ENCODE measurements around the gene KIF13A.
"Not testable (repeated sequence)": the region's sequence is repeated elsewhere in the genome, so short reads cannot be mapped to it uniquely, and the experiment has no call there.

Gene KIF13A

DNA sequence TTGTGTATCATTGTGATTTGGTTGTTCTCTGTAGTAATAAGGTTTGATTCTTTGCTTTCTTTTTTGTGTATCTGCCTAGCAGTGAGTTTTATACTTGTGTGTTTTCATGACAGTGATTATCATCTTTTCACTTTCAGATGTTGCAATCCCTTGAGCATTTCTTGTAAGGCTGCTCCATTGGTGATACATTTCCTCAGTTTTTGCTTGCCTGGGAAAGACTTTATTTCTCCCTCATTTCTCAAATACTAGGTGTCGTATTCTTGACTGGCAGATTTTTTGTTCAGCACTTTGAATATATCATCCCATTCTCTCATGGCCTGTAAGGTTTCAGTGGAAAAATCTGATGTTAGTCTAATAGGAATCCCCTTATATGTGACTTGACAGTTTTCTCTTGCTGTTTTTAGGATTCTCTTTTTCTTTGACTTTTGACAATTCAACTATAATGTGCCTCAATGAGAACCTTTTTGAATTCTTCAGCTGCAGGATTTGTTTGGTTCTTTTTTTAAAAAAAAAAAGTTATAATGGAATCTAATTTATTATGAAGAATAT is 249.7 kb downstream of the KIF13A start:
- no peaks in the 10 kb centered on the region for H3K36me3 ChIP-seq (ENCODE audit: insufficient read depth, low read depth, low read length)
- no peak overlapping the region for H3K4me3 ChIP-seq (ENCODE audit: low read length)
- no peaks in the 10 kb centered on the region for H3K4me1 ChIP-seq (ENCODE audit: insufficient read depth, low read length)
- H3K27ac ChIP-seq (ENCODE audit: low read length), result no peak overlapping the region
- H3K27me3 ChIP-seq (ENCODE audit: insufficient read depth, low read length), result no peaks in the 10 kb centered on the region
- peaks cover 21% of the 10 kb centered on the region for H3K9me3 ChIP-seq (ENCODE audit: insufficient read depth, low read depth, low read length)
- no peak overlapping the region for H3K9ac ChIP-seq (ENCODE audit: low read depth, low read length)

DNA sequence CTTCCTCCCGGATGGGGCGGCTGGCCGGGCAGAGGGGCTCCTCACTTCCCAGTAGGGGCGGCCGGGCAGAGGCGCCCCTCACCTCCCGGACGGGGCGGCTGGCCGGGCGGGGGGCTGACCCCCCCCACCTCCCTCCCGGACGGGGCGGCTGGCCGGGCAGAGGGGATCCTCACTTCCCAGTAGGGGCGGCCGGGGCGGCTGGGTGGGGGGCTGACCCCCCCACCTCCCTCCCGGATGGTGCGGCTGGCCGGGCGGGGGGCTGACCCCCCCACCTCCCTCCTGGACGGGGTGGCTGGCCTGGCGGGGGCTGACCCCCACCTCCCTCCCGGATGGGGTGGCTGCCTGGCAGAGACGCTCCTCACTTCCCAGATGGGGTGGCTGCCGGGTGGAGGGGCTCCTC is 252.1 kb downstream of the KIF13A start:
- H3K9ac ChIP-seq (ENCODE audit: low read depth, low read length); H3K4me3 ChIP-seq (ENCODE audit: low read length); H3K36me3 ChIP-seq (ENCODE audit: insufficient read depth, low read depth, low read length); H3K27ac ChIP-seq (ENCODE audit: low read length); H3K4me1 ChIP-seq (ENCODE audit: insufficient read depth, low read length); H3K27me3 ChIP-seq (ENCODE audit: insufficient read depth, low read length): not testable (repeated sequence)
- H3K9me3 ChIP-seq (ENCODE audit: insufficient read depth, low read depth, low read length), result peaks cover 21% of the 10 kb centered on the region

DNA sequence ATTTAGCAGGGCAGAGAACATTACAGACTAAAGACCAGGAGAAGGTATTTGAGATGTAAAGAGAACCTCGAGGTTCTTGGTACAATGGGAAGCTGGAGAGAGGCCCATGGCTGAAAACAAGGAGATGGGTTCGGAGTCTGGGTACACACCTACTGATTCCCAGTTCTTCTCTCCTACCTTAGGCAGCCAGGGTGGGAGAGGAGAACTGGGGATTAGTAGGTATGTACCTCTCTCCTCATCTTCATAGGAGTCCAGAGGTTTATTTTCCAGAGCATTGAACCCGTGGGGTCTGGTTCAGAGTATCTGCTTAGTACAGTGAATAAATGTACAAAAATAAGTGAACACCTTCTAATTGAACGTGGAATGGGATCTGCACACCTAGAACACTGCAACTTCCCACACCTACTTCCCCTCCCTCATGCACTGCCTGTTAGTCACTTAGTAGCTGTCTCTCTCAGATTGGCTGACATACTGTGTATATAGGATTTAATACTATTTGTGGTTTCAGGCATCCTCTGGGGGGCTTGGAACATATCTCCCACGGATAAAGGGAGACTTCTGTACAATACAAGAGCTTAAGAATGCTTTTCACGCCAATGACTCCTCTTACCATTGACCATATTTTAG is 257.2 kb downstream of the KIF13A start:
- no peaks in the 10 kb centered on the region for H3K9me3 ChIP-seq (ENCODE audit: insufficient read depth, low read depth, low read length)
- H3K27ac ChIP-seq (ENCODE audit: low read length), result no peak overlapping the region
- H3K4me3 ChIP-seq (ENCODE audit: low read length), result no peak overlapping the region
- H3K27me3 ChIP-seq (ENCODE audit: insufficient read depth, low read length), result no peaks in the 10 kb centered on the region
- no peaks in the 10 kb centered on the region for H3K36me3 ChIP-seq (ENCODE audit: insufficient read depth, low read depth, low read length)
- H3K4me1 ChIP-seq (ENCODE audit: insufficient read depth, low read length), result no peaks in the 10 kb centered on the region
- no peak overlapping the region for H3K9ac ChIP-seq (ENCODE audit: low read depth, low read length)

DNA sequence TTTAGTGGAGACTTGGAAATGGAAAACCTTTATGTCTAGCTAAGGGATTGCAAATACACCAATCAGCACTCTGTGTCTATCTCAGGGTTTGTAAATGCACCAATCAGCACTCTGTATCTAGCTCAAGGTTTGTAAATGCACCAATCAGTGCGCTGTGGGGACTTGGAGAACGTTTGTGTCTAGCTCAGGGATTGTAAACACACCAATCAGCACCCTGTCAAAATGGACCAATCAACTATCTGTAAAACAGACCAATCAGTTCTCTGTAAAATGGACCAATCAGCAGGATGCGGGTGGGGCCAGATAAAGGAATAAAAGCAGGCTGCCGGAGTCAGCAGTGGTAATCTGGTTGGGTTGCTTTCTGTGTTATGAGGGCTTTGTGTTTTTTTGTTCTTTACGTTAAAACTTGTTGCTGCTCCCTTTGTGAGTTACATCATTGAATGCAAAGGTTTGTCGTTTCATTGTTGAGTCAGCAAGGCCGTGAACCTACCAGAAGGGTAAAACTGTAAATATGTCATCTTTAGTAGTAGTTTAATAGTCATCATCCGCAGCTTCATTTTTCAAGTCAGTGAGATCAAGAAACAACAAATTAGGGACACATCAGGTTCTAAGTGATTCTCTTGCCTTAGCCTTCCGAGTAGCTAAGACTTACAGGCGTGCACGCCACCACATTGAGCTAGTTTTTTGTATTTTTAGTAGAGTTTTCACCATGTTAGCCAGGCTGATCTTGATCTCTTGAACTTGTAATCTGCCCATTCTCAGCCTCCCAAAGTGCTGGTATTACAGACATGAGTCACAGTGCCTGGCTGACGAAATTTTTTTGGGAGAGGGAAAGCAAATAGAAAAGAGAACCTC is 258.0 kb downstream of the KIF13A start:
- H3K4me1 ChIP-seq (ENCODE audit: insufficient read depth, low read length), result peaks cover 4% of the 10 kb centered on the region; the same call in 1 of the 2 replicates
- H3K36me3 ChIP-seq (ENCODE audit: insufficient read depth, low read depth, low read length), result no peaks in the 10 kb centered on the region
- no peak overlapping the region for H3K27ac ChIP-seq (ENCODE audit: low read length)
- H3K9ac ChIP-seq (ENCODE audit: low read depth, low read length), result no peak overlapping the region
- H3K9me3 ChIP-seq (ENCODE audit: insufficient read depth, low read depth, low read length), result no peaks in the 10 kb centered on the region
- no peaks in the 10 kb centered on the region for H3K27me3 ChIP-seq (ENCODE audit: insufficient read depth, low read length)
- H3K4me3 ChIP-seq (ENCODE audit: low read length), result no peak overlapping the region

DNA sequence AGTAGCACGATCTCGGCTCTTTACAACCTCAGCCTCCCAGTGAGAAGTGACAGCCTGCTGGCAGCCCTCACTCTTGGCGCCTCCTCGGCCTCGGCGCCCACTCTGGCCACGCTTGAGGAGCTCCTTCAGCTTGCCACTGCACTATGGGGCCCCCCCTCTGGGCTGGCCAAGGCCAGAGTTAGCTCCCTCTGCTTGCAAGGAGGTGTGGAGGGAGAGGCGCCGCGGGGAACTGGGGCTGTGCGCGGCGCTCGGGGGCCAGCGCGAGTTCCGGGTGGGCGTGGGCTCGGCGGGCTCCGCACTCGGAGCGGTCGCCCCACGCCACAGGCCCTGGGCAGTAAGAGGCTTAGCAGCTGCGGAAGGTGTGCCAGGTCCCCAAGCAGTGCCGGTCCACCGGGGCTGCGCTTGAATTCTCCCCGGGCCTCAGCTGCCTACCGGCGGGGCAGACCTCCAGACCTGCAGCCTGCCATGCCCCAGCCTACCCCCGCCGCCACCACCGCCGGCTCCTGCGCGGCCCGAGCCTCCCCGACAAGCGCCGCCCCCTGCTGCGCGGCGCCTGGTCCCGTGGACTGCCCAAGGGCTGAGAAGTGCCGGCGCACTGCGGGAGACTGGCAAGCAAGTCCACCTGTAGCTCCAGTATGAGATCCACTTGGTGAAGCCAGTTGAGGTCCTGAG is 258.7 kb downstream of the KIF13A start:
- H3K4me1 ChIP-seq (ENCODE audit: insufficient read depth, low read length), result peaks cover 4% of the 10 kb centered on the region; the same call in 1 of the 2 replicates
- H3K27ac ChIP-seq (ENCODE audit: low read length), result no peak overlapping the region
- no peaks in the 10 kb centered on the region for H3K36me3 ChIP-seq (ENCODE audit: insufficient read depth, low read depth, low read length)
- no peak overlapping the region for H3K9ac ChIP-seq (ENCODE audit: low read depth, low read length)
- H3K4me3 ChIP-seq (ENCODE audit: low read length), result no peak overlapping the region
- H3K9me3 ChIP-seq (ENCODE audit: insufficient read depth, low read depth, low read length), result no peaks in the 10 kb centered on the region
- H3K27me3 ChIP-seq (ENCODE audit: insufficient read depth, low read length), result no peaks in the 10 kb centered on the region

- no peak overlapping the region for H3K27ac ChIP-seq (ENCODE audit: low read length)
- H3K9me3 ChIP-seq (ENCODE audit: insufficient read depth, low read depth, low read length), result no peaks in the 10 kb centered on the region
- peak overlapping the region; percentile 2; the same call in 1 of the 2 replicates for H3K9ac ChIP-seq (ENCODE audit: low read depth, low read length)
- no peaks in the 10 kb centered on the region for H3K36me3 ChIP-seq (ENCODE audit: insufficient read depth, low read depth, low read length)
- H3K27me3 ChIP-seq (ENCODE audit: insufficient read depth, low read length), result no peaks in the 10 kb centered on the region
- peaks cover 4% of the 10 kb centered on the region; the same call in 1 of the 2 replicates for H3K4me1 ChIP-seq (ENCODE audit: insufficient read depth, low read length)
- H3K4me3 ChIP-seq (ENCODE audit: low read length), result no peak overlapping the region
Observed at GRCh38 chr6:17725083-17725482, 262.4 kb downstream of the KIF13A start.

DNA sequence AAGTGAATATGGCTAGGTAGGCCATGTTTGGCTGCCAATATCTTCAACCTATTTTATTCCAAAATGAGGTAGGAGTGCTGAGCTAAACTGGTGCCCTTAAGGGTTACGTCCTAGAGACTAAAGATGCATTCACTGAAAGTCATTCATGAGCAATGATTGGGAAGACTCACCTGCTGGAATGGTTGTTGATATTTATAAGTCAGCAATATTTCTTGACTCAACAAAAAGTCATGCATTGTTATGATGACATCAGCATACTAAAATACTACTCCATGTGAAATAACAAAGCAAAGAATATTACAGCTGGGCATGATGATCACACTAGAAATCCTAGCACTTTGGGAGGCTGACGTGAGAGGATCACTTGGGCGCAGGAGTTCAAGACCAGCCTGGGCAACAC is 263.1 kb downstream of the KIF13A start:
- Histone ChIP-seq H3K9ac (ENCODE audit: low read depth, low read length) (no peak overlapping the region), H3K4me3 (ENCODE audit: low read length) (no peak overlapping the region), H3K4me1 (ENCODE audit: insufficient read depth, low read length) (peaks cover 4% of the 10 kb centered on the region; the same call in 1 of the 2 replicates), H3K27ac (ENCODE audit: low read length) (no peak overlapping the region), H3K36me3 (ENCODE audit: insufficient read depth, low read depth, low read length) (no peaks in the 10 kb centered on the region), H3K27me3 (ENCODE audit: insufficient read depth, low read length) (no peaks in the 10 kb centered on the region), H3K9me3 (ENCODE audit: insufficient read depth, low read depth, low read length) (no peaks in the 10 kb centered on the region)

GRCh38 chr6:17721671-17722070 is 265.8 kb downstream of the KIF13A start:
- H3K9me3 ChIP-seq (ENCODE audit: insufficient read depth, low read depth, low read length), result no peaks in the 10 kb centered on the region
- H3K27me3 ChIP-seq (ENCODE audit: insufficient read depth, low read length), result no peaks in the 10 kb centered on the region
- no peaks in the 10 kb centered on the region for H3K36me3 ChIP-seq (ENCODE audit: insufficient read depth, low read depth, low read length)
- H3K4me3 ChIP-seq (ENCODE audit: low read length), result no peak overlapping the region
- H3K4me1 ChIP-seq (ENCODE audit: insufficient read depth, low read length), result peaks cover 4% of the 10 kb centered on the region; the same call in 1 of the 2 replicates
- no peak overlapping the region for H3K27ac ChIP-seq (ENCODE audit: low read length)
- peak overlapping the region; percentile 21; the same call in 1 of the 2 replicates for H3K9ac ChIP-seq (ENCODE audit: low read depth, low read length)

DNA sequence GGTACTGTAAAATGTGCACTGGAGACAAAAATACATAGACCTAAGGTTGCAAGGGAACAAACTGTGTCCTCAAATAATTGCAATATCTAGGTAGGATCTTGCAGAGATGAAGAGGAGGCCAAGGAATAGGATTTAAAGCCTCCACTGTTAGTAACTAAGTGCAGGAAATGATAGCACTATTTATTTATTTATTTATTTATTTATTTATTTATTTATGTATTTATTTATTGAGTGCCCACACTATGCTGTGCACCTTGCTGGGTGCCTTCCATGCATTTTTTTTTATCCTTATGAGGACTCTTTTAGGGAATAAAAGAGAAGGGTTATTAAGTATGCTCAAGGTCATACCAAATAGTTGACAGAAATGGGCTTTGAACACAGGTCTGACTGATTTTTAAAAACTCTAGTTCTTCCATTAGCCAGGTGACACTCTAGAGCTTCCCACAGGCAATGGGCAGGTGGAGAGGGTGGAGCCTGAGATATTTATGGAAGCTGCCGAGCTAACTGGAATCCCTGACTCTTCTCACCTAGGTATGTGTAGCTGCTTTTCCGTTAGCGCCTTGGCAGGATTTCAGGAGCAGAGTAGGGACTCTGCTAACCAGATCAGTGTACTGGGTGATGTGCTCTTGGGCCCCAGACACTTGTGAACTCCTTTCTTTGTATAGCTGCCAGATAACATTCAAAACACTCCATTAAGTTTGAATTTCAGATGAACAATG is 268.0 kb downstream of the KIF13A start:
- Histone ChIP-seq H3K4me1 (ENCODE audit: insufficient read depth, low read length) (no peaks in the 10 kb centered on the region; the same call in 1 of the 2 replicates), H3K27ac (ENCODE audit: low read length) (no peak overlapping the region), H3K9ac (ENCODE audit: low read depth, low read length) (no peak overlapping the region), H3K9me3 (ENCODE audit: insufficient read depth, low read depth, low read length) (no peaks in the 10 kb centered on the region), H3K27me3 (ENCODE audit: insufficient read depth, low read length) (no peaks in the 10 kb centered on the region), H3K4me3 (ENCODE audit: low read length) (no peak overlapping the region), H3K36me3 (ENCODE audit: insufficient read depth, low read depth, low read length) (no peaks in the 10 kb centered on the region)

GRCh38 chr6:17716221-17716620 is 271.2 kb downstream of the KIF13A start:
- Histone ChIP-seq H3K27ac (ENCODE audit: low read length) (no peak overlapping the region), H3K9ac (ENCODE audit: low read depth, low read length) (no peak overlapping the region), H3K4me1 (ENCODE audit: insufficient read depth, low read length) (no peaks in the 10 kb centered on the region; the same call in 1 of the 2 replicates), H3K27me3 (ENCODE audit: insufficient read depth, low read length) (no peaks in the 10 kb centered on the region), H3K36me3 (ENCODE audit: insufficient read depth, low read depth, low read length) (no peaks in the 10 kb centered on the region), H3K9me3 (ENCODE audit: insufficient read depth, low read depth, low read length) (no peaks in the 10 kb centered on the region), H3K4me3 (ENCODE audit: low read length) (no peak overlapping the region)
